ENCODE measurements around the gene CPT1A. TPM values are rescaled to one million over a fixed set of nuclear protein-coding genes. Genes with fewer than 3 reads are reported as not detected.

The CPT1A gene
- total RNA-seq, 1 donor from 2014 or later: 45.5 TPM

- Mint-ChIP-seq H3K27ac (no peak overlapping the region), H3K4me1 (ENCODE audit: low read depth) (no peaks in the 10 kb centered on the region), H3K27me3 (ENCODE audit: low read depth) (no peaks in the 10 kb centered on the region), H3K4me3 (ENCODE audit: low read depth) (no peak overlapping the region), H3K36me3 (ENCODE audit: low read depth) (peaks cover 33% of the 10 kb centered on the region), H3K9me3 (no peaks in the 10 kb centered on the region)
- DNase-seq (ENCODE audit: low spot score): no peak
- intact Hi-C loops (cut with micrococcal nuclease): no loop called here
These were observed 74.0 kb downstream of the CPT1A start for GRCh38 chr11:68767672-68768071.

- no peak overlapping the region for H3K27ac Mint-ChIP-seq
- H3K4me1 Mint-ChIP-seq (ENCODE audit: low read depth): no peaks in the 10 kb centered on the region
- no peaks in the 10 kb centered on the region for H3K27me3 Mint-ChIP-seq (ENCODE audit: low read depth)
- DNase-seq (ENCODE audit: low spot score): no peak
- intact Hi-C loops (cut with micrococcal nuclease): no loop called here
- peaks cover 35% of the 10 kb centered on the region for H3K36me3 Mint-ChIP-seq (ENCODE audit: low read depth)
- H3K9me3 Mint-ChIP-seq: no peaks in the 10 kb centered on the region
- H3K4me3 Mint-ChIP-seq (ENCODE audit: low read depth): no peak overlapping the region
These were observed 74.9 kb downstream of the CPT1A start for GRCh38 chr11:68766786-68767185.

DNA sequence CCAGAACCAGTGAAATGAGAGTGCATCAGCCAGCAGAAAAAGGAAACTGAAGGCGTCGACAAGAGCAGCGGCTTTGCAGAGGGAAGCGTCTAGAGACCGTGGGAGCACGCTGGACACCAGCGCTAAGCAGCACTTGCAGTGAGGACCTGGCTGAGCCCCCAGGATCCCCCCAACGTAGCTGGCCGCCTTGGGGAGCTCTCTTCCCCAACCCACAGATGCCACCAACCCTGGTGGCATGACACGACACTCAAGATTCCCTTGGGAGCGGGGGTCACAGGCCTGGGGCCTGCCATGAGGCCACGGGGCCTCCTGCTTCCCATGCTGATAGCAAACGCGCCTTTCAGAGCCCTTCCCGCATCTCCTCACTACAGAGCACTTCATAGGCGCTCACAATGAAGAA lies 77.0 kb downstream of the CPT1A start:
- no peak overlapping the region for H3K4me3 Mint-ChIP-seq (ENCODE audit: low read depth)
- no peaks in the 10 kb centered on the region for H3K4me1 Mint-ChIP-seq (ENCODE audit: low read depth)
- intact Hi-C loops (cut with micrococcal nuclease): no loop called here
- no peaks in the 10 kb centered on the region for H3K27me3 Mint-ChIP-seq (ENCODE audit: low read depth)
- no peak for DNase-seq (ENCODE audit: low spot score)
- H3K9me3 Mint-ChIP-seq: no peaks in the 10 kb centered on the region
- peaks cover 33% of the 10 kb centered on the region for H3K36me3 Mint-ChIP-seq (ENCODE audit: low read depth)
- no peak overlapping the region for H3K27ac Mint-ChIP-seq

DNA sequence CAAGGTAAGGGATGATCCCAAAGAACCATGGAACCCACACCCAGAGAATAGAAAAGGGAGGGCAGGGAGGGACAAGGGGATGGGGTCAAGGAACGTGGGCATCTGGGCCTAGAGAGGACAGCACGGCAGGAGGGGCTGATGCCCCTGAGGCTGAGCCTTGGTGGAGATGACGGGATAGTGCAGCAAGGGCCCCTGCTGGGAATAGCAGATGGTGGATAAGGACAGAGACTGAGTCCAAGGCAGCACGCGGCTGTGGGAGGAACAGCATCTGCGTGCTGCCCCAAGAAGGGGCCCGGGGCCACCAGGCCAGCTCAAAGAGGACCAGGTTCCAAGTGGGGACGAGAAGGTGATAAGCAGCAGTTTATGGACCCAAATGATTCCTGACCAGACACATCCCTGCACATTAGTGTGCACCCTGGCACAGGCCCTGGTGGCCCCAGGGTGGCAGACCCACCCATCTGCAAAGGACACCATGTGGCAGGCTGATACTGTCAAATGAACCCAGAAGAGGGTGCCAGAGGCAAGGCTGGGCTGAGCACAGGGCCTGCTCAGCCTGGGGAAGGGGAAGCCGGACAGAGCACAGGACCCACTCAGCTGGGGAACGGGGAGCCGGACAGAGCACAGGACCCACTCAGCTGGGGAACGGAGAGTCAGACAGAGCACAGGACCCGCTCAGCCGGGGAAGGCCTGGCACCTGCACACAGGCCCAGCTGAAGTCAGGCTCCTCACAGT lies 77.6 kb downstream of the CPT1A start:
- H3K4me3 Mint-ChIP-seq (ENCODE audit: low read depth): no peak overlapping the region
- peaks cover 38% of the 10 kb centered on the region for H3K36me3 Mint-ChIP-seq (ENCODE audit: low read depth)
- DNase-seq (ENCODE audit: low spot score): no peak
- intact Hi-C loops (cut with micrococcal nuclease): no loop called here
- no peaks in the 10 kb centered on the region for H3K9me3 Mint-ChIP-seq
- no peak overlapping the region for H3K27ac Mint-ChIP-seq
- no peaks in the 10 kb centered on the region for H3K4me1 Mint-ChIP-seq (ENCODE audit: low read depth)
- no peaks in the 10 kb centered on the region for H3K27me3 Mint-ChIP-seq (ENCODE audit: low read depth)

DNA sequence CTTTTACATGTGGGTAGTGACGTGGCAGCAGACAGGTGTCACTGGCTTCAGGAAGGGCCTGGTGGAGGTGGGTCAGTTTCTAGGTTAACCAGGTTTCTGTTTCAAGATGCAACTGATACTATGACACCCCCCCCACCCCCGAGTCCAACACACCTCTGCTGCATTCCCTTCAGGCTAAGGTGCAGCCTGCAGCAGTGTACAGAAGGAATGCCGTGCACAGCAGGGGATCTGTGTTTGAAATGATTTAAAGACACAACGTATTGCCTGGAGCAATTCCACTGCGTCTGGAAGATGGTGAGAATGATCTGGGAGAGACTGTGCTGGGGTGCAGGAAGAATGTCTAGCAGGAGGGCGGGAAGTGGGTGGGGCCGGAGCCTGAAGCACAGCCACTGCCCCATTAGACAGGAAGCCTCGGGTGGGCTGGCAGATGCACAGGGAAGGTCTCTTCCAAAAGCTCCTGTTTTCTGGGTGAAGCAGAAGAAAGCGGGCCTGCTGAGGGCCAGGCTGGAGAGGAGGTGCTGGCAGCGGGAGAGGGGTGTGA lies 78.5 kb downstream of the CPT1A start:
- H3K4me1 Mint-ChIP-seq (ENCODE audit: low read depth): no peaks in the 10 kb centered on the region
- no peak overlapping the region for H3K4me3 Mint-ChIP-seq (ENCODE audit: low read depth)
- no peaks in the 10 kb centered on the region for H3K27me3 Mint-ChIP-seq (ENCODE audit: low read depth)
- no peak overlapping the region for H3K27ac Mint-ChIP-seq
- DNase-seq (ENCODE audit: low spot score): no peak
- H3K9me3 Mint-ChIP-seq: no peaks in the 10 kb centered on the region
- peaks cover 30% of the 10 kb centered on the region for H3K36me3 Mint-ChIP-seq (ENCODE audit: low read depth)
- intact Hi-C loops (cut with micrococcal nuclease): no loop called here

- no peaks in the 10 kb centered on the region for H3K4me1 Mint-ChIP-seq (ENCODE audit: low read depth)
- intact Hi-C loops (cut with micrococcal nuclease): no loop called here
- H3K27me3 Mint-ChIP-seq (ENCODE audit: low read depth): no peaks in the 10 kb centered on the region
- peaks cover 33% of the 10 kb centered on the region for H3K36me3 Mint-ChIP-seq (ENCODE audit: low read depth)
- no peak overlapping the region for H3K4me3 Mint-ChIP-seq (ENCODE audit: low read depth)
- no peak for DNase-seq (ENCODE audit: low spot score)
- no peaks in the 10 kb centered on the region for H3K9me3 Mint-ChIP-seq
- H3K27ac Mint-ChIP-seq: no peak overlapping the region
These were observed 79.2 kb downstream of the CPT1A start for GRCh38 chr11:68762481-68762880.

DNA sequence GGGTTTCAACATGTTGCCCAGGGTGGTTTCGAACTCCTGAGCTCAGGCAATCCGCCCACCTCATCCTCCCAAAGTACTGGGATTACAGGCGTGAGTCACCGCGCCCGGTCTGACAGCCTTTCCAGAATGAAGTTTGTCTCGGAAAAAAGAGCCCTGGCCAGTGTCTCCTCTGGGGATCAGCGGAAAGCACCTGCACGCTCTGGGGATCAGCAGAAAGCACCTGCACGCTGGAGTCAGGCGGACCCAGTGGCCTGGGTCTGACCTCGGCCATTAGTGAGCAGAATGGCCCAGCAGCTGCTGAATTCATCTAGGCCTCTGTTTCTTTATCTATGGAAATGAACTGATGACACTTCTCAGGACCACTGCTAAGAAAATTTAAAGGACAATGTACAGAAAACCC lies 79.9 kb downstream of the CPT1A start:
- Mint-ChIP-seq H3K4me3 (ENCODE audit: low read depth) (no peak overlapping the region), H3K27ac (no peak overlapping the region), H3K9me3 (no peaks in the 10 kb centered on the region), H3K27me3 (ENCODE audit: low read depth) (no peaks in the 10 kb centered on the region), H3K4me1 (ENCODE audit: low read depth) (no peaks in the 10 kb centered on the region), H3K36me3 (ENCODE audit: low read depth) (peaks cover 34% of the 10 kb centered on the region)
- DNase-seq (ENCODE audit: low spot score): no peak
- intact Hi-C loops (cut with micrococcal nuclease): no loop called here

GRCh38 chr11:68759991-68760390 lies 81.7 kb downstream of the CPT1A start:
- intact Hi-C loops (cut with micrococcal nuclease): no loop called here
- DNase-seq (ENCODE audit: low spot score): no peak
- no peaks in the 10 kb centered on the region for H3K4me1 Mint-ChIP-seq (ENCODE audit: low read depth)
- no peaks in the 10 kb centered on the region for H3K27me3 Mint-ChIP-seq (ENCODE audit: low read depth)
- no peak overlapping the region for H3K4me3 Mint-ChIP-seq (ENCODE audit: low read depth)
- peaks cover 33% of the 10 kb centered on the region for H3K36me3 Mint-ChIP-seq (ENCODE audit: low read depth)
- no peak overlapping the region for H3K27ac Mint-ChIP-seq
- no peaks in the 10 kb centered on the region for H3K9me3 Mint-ChIP-seq

- Mint-ChIP-seq H3K4me1 (ENCODE audit: low read depth) (no peaks in the 10 kb centered on the region), H3K27me3 (ENCODE audit: low read depth) (no peaks in the 10 kb centered on the region), H3K27ac (no peak overlapping the region), H3K36me3 (ENCODE audit: low read depth) (peaks cover 34% of the 10 kb centered on the region), H3K4me3 (ENCODE audit: low read depth) (no peak overlapping the region), H3K9me3 (no peaks in the 10 kb centered on the region)
- intact Hi-C loops (cut with micrococcal nuclease): no loop called here
- no peak for DNase-seq (ENCODE audit: low spot score)
These were observed 84.0 kb downstream of the CPT1A start for GRCh38 chr11:68757711-68758110.

GRCh38 chr11:68756171-68756766 lies 85.4 kb downstream of the CPT1A start:
- Mint-ChIP-seq H3K4me1 (ENCODE audit: low read depth) (peaks cover 2% of the 10 kb centered on the region), H3K27ac (no peak overlapping the region), H3K36me3 (ENCODE audit: low read depth) (peaks cover 24% of the 10 kb centered on the region), H3K9me3 (no peaks in the 10 kb centered on the region), H3K4me3 (ENCODE audit: low read depth) (no peak overlapping the region), H3K27me3 (ENCODE audit: low read depth) (no peaks in the 10 kb centered on the region)
- DNase-seq (ENCODE audit: low spot score): no peak
- intact Hi-C loops (cut with micrococcal nuclease): no loop called here

DNA sequence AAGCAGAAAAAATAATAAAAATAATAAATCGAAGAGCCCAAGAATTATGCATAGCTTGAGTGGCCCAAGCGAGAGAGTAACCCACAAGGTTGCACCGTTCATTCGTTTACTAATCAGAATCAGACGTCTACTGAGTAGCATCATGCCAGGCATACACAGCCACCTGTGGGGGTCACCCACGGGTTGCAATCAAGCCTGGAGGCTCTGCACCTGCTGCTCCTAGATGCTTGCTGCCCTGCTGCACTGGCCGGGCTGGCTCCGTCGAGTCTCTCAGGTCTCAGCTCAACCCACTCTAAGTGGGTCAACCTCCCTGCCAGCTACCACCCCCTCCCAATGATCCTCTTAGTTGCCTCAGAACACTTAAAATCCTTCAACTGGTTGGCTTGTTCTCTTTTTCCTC lies 88.4 kb downstream of the CPT1A start:
- Mint-ChIP-seq H3K9me3 (no peaks in the 10 kb centered on the region), H3K36me3 (ENCODE audit: low read depth) (peaks cover 13% of the 10 kb centered on the region), H3K4me1 (ENCODE audit: low read depth) (peaks cover 9% of the 10 kb centered on the region), H3K27ac (no peak overlapping the region), H3K27me3 (ENCODE audit: low read depth) (no peaks in the 10 kb centered on the region), H3K4me3 (ENCODE audit: low read depth) (no peak overlapping the region)
- no peak for DNase-seq (ENCODE audit: low spot score)
- intact Hi-C loops (cut with micrococcal nuclease): no loop called here

DNA sequence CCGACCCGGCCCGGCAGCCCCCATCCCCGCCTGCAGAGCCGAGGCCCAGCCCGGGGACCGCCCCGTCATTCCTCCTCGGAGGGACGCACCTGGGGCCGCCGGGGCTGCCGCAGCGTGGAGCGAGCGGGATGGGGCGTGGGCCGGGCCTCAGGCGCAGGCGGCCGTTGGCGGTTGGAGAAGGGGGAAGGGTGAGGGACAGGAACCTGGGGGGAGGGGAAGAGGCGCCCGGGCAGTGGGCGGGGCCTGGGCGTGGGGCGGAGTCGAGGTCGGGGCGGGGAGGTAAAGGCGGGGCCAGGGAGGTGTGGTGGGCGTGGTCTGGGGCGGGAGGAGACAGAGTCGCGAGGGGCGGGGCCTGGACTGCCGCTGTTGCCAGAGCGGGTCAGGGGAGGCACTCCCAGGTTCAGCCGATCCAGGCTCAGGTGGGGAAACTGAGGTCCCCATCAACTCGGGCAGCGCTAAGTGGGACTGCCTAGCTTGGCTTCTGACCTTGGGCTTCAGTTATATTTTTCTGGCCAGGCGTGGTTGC lies 90.3 kb downstream of the CPT1A start, which contains the start of gene TESMIN:
Gene TESMIN, minus strand, starts transcription at position 190 of the 526 bp plus-strand sequence. CDS start 860 bp downstream, outside the sequence.
- H3K36me3 Mint-ChIP-seq (ENCODE audit: low read depth): peaks cover 8% of the 10 kb centered on the region
- H3K4me3 Mint-ChIP-seq (ENCODE audit: low read depth): peak within 1 kb of the TSS; percentile 78
- peaks cover 9% of the 10 kb centered on the region for H3K4me1 Mint-ChIP-seq (ENCODE audit: low read depth)
- no peaks in the 10 kb centered on the region for H3K9me3 Mint-ChIP-seq
- peak within 1 kb of the TSS; percentile 33 for H3K27ac Mint-ChIP-seq
- intact Hi-C loops (cut with micrococcal nuclease): loop anchor here (2.0 kb wide), 1 partner anchor 87 kb away; no protein-coding TSS in a partner anchor
- peak; percentile 88 for DNase-seq (ENCODE audit: low spot score)
- no peaks in the 10 kb centered on the region for H3K27me3 Mint-ChIP-seq (ENCODE audit: low read depth)

GRCh38 chr11:68751004-68751325 lies 90.8 kb downstream of the CPT1A start:
- Mint-ChIP-seq H3K4me3 (ENCODE audit: low read depth) (no peak overlapping the region), H3K4me1 (ENCODE audit: low read depth) (peaks cover 9% of the 10 kb centered on the region), H3K27ac (no peak overlapping the region), H3K27me3 (ENCODE audit: low read depth) (no peaks in the 10 kb centered on the region), H3K36me3 (ENCODE audit: low read depth) (peaks cover 9% of the 10 kb centered on the region), H3K9me3 (no peaks in the 10 kb centered on the region)
- DNase-seq (ENCODE audit: low spot score): no peak
- intact Hi-C loops (cut with micrococcal nuclease): loop anchor here (2.0 kb wide), 1 partner anchor 88 kb away; no protein-coding TSS in a partner anchor
